Activated gamma-delta T cell treated with Interleukin-2 at 50 U/mL for 16 hours (primary cell): ENCODE data around the gene TMEM9B.
"Not testable (repeated sequence)": the region's sequence is repeated elsewhere in the genome, so short reads cannot be mapped to it uniquely, and the experiment has no call there.

ENCODE experiments used
- DNase-seq: peaks from one replicate; pipeline ENCODE4 v3.0.0-alpha.2; 2020

The TMEM9B gene

GRCh38 chr11:8971924-8972316 lies 7.7 kb upstream of the TMEM9B start:
- no peak for DNase-seq

DNA sequence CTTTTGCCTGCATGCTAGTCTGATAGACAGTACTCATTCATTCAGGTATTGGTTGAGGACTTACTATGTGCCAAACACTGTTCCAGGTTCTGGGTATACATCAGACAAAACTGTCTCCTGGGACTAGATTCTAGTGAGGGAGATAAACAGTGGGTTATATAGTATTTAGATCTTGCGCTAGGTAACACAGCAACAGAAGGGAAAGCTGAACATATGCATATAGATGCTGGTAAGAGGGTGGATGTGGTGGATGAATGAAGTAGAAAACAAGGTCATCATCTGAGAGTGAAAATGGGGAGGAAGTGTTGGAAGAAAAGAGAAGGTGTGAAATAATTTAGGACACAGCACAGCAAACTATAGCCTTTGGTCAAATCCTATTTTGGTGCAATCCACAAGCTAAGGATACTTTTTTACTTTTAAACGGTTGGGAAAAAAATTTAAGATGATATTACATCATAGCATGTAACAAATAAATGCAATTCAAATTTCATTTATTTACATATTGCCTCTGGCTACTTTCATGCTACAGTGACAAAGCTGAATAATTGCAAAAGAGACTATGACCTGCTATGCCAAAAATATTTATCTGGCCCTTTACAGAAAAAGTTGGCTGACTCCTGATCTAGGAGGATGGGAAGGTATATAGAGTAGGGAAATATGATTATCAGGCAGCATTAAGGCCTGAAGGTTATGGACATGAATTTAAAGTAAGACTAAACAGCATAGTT lies 7.1 kb upstream of the TMEM9B start:
- DNase-seq, result no peak

- no peak for DNase-seq
These were observed 2.9 kb upstream of the TMEM9B start for GRCh38 chr11:8967184-8967583.

GRCh38 chr11:8963569-8964323 lies 496 bp downstream of the TMEM9B start:
- DNase-seq, result peak; percentile 71

DNA sequence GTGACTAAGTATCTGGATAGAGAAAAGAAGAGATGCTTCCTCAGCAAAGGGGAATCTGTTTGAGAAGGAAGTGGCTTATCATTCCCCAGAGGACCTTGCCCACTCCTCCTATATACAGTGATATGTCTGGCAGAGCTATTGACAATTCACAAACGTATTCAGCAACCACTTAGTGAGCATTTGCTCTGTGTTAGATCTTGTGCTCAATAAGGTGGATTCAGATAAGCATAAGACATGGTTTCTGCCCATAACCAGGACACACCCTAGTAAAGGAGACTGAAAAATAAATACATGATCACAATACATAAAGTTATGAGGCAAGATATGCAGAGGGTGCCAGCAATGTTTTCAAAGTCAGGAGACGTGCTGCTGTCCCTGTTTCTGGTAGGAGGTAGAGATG lies 1.4 kb downstream of the TMEM9B start:
- no peak for DNase-seq

DNA sequence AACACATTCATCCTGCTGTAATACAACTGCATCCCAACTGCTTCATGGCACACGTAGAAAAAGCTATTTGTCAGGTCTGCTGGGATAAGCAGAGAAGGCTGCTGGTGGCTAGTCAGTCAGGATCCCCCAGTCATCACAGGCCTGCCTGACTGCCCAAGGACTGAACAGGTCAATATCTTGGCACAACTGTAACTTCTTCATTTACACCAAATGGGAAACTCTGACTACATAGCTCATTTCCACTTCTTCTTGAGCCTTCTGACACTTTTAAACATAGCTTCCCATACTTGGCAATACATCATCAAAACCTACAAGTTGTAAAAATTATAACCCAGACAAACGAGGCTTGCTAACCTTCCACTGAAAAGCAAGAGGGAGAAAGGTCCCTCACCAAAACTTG lies 2.8 kb downstream of the TMEM9B start:
- no peak for DNase-seq

DNA sequence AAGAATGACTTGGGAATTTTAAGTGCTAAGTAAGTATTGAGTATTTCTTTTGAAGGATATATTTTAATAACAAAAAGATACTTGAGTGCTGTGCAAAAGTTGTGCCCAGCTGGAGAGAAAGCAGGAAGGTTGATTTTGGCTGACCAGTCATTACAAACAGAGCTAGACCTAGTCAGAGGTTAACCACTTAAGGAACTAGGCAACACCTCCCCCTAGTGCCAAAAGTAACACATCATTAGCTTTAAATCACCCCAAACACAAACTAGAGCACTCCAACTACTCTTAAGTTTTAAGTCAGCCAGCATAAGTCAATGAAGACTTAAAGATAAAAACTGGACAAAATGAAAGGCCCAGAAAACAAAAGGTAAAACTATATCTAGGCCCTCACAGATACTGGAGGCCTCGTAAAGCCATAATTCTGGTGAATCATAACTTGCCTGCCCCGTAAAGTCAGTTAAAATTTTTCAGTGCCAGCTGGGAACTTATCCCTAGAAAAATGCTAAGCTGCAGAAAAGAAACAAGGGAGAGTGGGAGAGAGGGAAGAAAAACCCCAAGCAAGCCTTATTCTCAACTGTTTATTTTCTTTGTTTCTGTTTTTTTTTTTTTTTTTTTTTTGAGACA lies 4.6 kb downstream of the TMEM9B start:
- DNase-seq, result peak; percentile 10

DNA sequence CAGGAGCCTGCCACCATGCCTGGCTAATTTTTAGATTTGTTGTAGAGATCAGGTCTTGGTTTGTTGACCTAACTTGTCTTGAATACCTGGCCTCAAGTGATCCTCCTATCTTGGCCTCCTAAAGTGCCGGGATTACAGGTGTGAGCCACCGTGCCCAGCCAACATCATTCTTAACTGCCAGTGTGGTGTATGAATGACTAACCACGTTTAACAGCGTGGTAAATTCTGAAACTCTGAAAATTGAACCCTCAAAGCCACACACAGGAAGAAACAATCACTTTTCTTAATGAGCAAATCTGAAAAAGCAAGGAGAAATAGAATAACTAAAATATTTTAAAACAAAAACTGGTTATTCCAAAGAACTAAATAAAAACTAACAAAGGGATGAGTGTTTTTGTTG lies 7.4 kb downstream of the TMEM9B start:
- no peak for DNase-seq

DNA sequence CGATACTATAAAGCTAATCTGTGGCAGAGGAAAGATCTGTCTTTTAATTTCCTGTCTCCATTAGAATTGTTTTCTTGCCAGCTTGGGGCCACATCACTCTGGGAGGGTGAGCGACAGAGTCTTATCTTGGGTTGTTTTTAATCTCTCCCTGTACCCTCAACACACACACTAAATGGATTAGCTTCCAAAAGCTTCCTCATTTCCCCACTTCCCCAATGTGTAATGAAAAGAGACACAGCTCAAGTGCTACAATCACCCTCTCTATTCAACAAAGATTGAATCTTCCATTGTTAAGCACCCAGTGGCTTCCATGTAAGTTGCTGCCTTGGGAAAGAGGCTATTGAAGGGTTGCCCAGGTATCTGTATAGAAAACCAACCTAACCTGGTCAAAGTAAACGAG lies 15.4 kb downstream of the TMEM9B start:
- DNase-seq, result no peak

GRCh38 chr11:8947230-8947943 lies 16.9 kb downstream of the TMEM9B start:
- DNase-seq, result no peak

- no peak for DNase-seq
These were observed 21.6 kb downstream of the TMEM9B start, which contains the start of gene ASCL3 for GRCh38 chr11:8942518-8943066. Gene ASCL3 (minus strand): TSS chr11:8943016. CDS start chr11:8938161, 4,855 bp downstream.

GRCh38 chr11:8941341-8942103 lies 22.7 kb downstream of the TMEM9B start:
- DNase-seq, result no peak

DNA sequence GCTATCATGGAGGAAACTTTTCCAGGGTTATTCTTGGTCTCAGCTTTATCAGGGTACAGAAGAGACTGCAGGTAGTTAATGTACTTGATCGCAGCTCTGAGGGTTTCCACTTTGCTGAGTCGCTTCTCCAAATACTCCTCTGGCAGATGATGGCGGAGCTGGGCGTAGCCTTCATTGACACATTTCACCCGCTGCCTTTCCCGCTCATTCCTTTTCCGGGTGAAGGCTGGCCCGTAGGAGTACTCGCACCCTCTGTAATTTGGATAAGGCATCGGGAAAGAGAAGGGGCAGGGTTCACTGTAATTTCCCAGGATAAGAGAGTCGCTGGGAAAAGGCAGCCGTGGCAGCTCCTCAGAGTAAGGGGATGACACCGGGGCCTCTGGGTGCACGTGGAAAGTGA lies 26.6 kb downstream of the TMEM9B start:
- DNase-seq, result no peak

- no peak for DNase-seq
These were observed 27.1 kb downstream of the TMEM9B start for GRCh38 chr11:8937159-8937558.

DNA sequence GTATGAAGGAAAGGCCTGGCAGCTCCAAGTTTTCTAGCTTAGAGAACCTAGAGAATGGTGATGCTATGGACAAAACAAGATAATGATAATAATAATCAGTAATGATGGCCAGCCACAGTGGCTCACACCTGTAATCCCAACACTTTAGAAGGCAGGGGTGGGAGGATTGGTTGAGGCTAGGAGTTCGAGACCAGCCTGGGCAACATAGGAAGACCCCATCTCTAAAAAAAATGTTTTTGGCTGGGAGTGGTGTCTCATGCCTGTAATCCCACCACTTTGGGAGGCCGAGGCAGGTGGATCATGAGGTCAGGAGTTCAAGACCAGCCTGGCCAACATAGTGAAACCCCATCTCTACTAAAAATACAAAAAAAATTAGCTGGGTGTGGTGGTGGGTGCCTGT lies 28.5 kb downstream of the TMEM9B start:
- not testable (repeated sequence) for DNase-seq

- no peak for DNase-seq
These were observed 29.3 kb downstream of the TMEM9B start for GRCh38 chr11:8934742-8935488.

- no peak for DNase-seq
These were observed 30.3 kb downstream of the TMEM9B start for GRCh38 chr11:8933931-8934330.

- DNase-seq, result no peak
These were observed 31.6 kb downstream of the TMEM9B start, which contains the start of gene C11orf16 for GRCh38 chr11:8932564-8933180. Gene C11orf16 (minus strand): TSS chr11:8932947. CDS start chr11:8932308, 639 bp downstream.

DNA sequence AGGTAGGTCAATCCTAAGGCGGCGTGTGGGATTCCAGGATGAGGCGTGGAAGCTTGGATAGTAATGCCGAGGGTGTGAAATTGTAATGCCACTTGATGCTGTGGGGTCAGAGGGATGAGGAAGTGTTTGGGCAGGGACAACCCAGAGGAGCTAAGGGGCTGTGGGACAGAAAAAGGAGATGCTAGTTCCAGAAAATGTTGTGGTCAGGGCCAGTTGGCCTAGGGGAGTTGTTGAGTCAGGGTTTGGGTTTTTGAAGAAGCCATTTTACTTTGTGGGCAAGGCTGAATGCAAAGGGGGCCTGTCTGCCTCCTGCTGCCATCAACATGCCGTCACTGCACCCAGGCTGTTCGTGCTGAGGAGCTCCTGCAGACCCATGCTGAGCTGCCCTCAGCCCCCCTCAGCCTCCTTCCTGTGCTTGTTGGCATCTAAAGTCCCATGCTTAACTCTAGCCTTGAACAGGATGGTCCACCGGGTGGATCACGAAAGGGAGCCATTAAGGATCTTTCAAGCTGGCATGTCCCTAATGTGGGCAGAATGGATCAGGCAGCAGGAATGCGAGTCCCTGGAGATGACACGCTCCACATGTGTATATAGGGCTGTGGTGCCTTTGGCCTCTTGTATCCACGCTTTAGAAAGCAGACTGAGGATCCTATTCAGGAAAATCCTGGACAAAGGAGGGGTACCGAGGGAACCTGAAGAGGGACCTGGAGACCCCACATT lies 33.6 kb downstream of the TMEM9B start:
- DNase-seq, result no peak

DNA sequence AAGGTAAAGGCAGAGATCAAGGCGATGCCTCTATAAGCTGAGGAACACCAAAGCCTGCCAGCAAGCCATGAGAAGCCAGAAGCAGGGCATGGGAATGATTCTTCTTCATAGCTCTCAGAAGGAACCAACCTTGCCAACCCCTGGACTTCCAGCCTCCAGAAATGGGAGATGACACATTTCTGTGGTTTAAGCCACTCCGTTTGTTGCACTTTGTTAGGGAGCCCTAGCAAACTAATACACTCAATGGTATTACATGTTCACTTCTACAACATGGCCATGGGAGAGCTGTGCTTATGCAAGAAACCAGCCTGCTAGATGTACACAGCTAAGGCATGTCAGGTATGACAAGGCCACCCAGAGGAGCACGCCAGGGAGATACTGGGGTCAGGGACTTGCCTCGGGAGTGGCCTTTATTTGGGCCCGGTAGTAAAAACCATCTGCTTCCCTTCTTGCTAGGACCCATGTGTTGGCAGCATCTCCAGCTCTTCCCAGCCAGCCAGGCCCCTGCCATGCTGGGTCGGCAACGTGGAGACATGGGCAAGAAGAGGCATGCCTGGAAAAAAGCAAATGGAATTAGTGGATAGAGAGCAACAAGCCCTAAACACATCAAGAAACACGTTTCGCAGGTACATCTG lies 35.1 kb downstream of the TMEM9B start:
- no peak for DNase-seq
